Activated T-helper 1 cell treated with anti-CD3 and anti-CD28 coated beads, Interleukin-2, amount 50 U/mL, for 16 hours (primary cell): ENCODE measurements around the gene TMEM143.
"Not testable (repeated sequence)": the region's sequence is repeated elsewhere in the genome, so short reads cannot be mapped to it uniquely, and the experiment has no call there.

Source experiments
- DNase-seq, 2 donors: peaks; one replicate each; pipeline ENCODE4 v3.0.0-alpha.2; 2020; ENCODE audit warnings: low read depth in 1 of 2, low spot score in 1 of 2

TMEM143 gene

DNA sequence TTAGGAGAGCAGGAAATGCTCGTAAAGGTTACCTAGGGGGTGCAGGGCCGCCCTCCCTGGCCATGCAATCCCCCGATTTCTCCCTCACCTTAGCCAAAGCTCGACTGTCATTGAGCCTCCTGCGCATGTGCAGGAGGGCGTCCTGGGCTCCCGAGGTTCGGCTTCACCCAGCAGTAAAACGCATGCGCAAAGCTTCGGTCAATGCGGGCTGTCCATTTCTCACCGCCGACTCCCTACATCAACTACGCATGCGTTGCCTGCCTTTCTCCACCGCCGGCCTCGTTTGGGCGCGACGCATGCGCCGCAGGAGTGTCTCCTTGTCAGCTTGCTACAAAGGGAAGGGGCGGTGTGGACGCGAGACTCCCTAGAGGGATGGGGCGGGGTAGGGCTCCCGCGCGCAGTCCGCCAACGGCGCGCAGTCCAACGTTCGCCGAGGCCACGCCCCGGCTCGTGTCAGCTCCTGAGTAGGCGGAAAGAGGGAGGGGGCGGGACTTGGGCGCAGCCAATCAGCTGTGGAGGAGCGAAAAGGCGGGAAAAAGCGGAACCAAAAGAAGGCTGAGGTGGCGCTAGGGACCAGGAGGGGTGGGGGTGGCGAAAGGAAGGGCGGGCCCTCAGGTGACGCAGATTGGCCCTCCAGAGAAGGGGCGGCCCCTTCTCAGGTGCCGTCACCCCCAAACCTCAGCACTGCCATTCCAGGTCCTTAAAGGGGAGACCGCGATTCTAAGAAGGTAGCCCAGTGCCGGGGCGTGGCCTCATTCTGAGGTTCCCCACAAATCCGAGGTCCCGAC lies at the start of gene TMEM143, which contains the start of gene SYNGR4:
Gene TMEM143 (minus strand): TSS at position 131 of the 788 bp plus-strand sequence. CDS start 20 bp downstream, at position 111.
Gene SYNGR4 (plus strand): TSS at position 558 of the 788 bp plus-strand sequence. CDS start 1,476 bp downstream, outside the sequence.
- DNase-seq, result peak; percentile 91 to 97

DNA sequence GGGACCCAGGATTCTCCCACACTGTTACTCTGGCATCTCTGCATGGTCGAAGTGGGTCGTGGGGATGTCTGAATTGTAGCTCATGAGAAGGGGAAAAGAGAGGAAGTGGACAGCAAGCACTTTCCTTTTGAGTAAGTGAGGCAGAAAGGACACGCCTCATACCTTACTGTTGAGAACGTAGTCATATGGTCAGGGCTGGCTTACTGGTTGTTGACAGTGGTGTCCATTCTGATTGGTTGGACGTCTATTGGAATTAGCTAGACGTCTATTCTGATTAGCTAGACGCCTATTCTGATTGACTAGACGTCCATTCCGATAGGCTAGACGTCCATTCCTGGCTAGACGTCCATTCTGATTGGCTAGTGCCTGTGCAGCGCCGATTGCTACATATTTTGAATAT lies 42.1 kb upstream of the TMEM143 start:
- no peak for DNase-seq

DNA sequence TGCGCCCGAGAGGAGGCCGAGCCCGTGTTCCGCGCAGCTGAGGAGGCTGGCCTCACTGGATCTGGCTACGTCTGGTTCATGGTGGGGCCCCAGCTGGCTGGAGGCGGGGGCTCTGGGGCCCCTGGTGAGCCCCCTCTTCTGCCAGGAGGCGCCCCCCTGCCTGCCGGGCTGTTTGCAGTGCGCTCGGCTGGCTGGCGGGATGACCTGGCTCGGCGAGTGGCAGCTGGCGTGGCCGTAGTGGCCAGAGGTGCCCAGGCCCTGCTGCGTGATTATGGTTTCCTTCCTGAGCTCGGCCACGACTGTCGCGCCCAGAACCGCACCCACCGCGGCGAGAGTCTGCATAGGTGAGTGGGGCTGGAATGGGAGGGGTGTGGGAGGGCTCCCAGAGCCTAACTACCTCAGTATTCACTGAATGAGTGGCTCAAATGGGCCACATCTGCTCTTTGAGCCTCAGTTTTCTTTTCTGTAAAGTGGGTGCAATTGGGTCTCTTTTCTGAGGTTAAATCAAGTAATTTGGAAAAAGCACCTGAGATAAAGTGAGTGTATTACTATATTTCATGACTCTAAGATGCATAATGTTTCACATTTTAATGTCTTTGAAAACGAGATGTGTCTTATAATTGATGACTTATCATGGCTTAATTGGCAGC lies 41.4 kb upstream of the TMEM143 start:
- no peak for DNase-seq

DNA sequence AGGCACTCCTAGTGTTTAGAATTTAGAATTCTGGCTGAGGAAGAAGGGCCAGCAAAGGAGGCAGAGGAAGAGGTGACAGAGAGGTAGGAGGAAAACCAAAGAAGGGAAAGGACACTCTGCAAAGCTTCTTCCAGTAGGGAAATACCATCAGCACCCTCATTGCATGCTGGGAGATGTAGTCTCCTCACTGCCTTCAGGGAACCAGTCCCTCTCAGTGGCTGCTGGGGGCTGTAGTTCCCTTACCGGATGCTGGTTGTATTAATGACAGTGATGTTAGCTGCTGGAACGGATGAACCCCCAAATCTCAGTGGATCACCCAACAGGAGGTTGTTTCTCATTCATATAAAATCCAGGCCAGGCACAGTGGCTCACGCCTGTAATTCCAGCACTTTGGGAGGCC lies 39.9 kb upstream of the TMEM143 start:
- no peak for DNase-seq

DNA sequence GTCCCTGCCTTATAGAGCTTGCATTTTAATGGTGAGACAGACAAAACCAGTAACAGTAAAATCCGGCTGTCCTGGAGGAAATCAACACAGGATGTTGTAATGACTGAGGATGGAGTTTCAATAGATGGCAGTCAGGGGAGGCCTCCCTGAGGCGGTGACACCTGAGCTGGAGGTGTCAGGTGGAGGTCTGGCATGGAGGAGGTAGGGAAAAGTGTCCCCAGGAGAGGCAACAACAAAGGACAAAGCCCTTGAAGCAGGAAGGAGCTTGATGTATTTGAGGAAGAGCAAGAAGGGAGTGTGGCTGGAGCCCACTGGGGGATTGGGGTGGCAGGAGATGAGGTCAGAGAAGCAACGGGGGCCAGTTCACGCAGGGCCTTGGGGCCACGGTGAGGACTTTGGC lies 37.5 kb upstream of the TMEM143 start:
- DNase-seq, result no peak

DNA sequence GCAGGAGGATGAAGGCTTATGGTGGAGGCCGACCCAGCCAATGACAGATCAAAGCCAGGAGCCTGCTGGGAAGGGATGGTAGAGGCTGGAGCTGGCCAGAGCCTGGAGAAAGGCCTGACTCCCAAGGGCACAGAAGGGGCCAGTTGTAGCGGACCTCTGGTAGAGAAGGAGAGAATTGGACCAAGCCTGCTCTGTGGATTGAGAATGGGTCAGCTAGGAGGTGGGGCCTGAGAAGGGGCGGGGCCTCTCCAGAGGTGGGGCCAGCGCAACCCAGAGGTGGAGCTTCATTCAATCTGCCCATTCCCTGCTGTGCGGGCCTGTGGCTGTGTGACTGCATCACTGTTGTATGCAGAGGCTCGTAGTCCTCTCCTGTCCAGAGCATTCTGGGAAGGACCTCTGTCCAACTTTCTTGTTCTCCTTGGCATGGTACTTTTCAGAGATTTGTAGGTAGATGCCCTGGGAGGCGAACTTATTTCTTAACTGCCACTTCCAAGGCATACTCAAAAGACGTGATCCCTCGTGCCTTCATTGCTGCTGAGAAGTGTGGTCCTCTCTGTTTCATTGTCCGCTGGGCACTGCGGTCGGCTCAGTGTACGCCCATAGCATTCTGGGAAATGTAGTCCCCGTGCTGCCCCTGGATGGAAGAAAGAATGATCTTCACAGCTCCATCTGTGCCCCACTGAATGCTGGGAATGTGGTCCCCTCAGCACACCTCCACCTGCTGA lies 36.4 kb upstream of the TMEM143 start:
- DNase-seq, result no peak

DNA sequence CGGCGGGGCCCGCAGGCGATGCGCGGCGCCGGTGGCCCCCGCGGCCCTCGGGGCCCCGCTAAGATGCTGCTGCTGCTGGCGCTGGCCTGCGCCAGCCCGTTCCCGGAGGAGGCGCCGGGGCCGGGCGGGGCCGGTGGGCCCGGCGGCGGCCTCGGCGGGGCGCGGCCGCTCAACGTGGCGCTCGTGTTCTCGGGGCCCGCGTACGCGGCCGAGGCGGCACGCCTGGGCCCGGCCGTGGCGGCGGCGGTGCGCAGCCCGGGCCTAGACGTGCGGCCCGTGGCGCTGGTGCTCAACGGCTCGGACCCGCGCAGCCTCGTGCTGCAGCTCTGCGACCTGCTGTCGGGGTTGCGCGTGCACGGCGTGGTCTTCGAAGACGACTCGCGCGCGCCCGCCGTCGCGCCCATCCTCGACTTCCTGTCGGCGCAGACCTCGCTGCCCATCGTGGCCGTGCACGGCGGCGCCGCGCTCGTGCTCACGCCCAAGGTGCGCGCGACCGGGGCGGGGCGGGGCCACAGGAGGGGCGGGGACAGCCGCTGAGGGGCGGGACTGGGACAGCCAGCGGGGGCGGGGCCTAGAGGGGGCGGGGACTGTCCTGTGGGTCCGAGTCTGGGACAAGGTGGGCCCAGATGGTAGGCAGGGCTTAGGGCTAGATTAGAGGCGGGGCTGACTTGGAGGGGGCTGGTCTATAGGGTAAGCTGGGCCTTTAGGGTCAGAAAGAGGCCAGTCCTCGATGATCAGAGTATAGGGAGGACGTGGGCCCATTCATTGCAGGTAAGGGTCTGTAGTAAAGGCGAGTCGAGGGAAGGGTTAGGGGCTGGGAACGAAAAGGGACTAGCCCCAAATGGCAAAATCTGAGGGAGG lies 34.9 kb upstream of the TMEM143 start:
- DNase-seq, result peak; percentile 78 to 81

DNA sequence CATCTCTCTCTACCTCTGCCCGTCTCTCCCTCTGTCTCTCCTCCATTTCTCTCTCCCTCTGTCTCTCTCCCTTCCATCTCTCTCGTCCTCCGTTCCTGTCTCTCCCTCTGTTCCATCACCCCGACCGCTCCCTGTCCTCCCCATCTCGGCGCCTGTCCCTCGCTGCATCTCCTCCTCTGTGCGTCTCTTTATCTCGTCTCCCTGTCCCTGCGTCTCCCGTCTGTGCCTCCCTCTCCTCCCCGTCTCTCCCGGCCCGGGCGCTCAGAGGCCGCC lies 34.3 kb upstream of the TMEM143 start:
- no peak for DNase-seq

DNA sequence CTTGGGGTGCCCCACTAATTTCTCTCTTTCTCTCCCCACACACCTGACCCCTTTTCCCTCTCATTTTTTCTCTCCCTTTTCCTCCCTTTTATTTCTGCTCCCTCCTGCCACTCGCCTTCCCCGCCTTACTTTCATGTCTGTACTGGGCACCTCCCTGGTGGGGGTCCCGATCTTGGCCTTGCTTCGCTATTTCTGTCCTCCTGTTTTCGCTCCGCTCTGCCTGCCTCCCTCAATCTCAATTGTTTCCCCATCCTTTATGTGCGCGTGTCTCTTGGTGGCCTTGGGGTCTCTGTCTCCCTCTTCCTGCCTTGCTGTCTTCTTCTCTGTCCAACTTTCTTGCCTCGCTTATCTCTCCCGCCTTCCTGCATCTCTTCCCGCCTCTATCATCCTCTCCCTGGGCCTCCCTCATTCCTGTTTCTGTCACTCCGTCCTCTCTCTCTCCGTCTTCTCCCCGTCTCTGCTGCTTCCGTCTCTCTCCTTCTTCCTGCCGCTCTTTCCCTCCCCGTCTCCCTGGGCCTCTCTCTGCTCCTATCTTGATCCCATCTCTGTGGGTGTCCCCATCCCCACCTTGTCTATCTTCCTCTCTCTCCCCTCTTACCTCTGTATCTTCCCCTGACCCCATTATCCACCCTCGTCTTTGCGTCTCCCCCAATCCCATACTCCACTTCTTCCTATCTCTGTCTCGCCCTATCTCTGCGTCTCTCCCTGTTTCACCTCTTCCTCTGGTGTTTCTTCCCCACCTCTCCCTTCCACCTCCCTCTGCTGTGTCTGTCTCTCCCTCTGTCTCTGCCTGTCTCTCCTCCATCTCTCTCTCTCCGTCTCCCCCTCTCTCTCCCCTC lies 33.7 kb upstream of the TMEM143 start:
- DNase-seq, result no peak

DNA sequence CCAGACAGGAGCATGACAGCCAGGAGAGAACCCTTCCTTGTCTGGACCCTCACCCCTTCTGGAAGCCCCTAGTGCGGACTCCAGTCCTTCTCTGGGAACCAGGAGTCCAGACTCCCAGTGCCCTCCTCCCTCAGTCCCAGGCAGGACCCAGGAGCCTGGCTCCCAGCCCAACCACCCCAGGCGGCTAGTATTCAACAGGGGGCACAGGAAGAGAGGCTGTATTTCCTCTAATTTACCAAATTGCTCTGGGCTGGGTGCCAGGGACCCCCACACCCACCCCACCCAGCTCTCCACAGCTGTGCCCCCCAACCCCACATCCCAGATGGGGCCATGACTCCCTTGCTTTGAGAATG lies 33.1 kb upstream of the TMEM143 start:
- DNase-seq, result no peak

DNA sequence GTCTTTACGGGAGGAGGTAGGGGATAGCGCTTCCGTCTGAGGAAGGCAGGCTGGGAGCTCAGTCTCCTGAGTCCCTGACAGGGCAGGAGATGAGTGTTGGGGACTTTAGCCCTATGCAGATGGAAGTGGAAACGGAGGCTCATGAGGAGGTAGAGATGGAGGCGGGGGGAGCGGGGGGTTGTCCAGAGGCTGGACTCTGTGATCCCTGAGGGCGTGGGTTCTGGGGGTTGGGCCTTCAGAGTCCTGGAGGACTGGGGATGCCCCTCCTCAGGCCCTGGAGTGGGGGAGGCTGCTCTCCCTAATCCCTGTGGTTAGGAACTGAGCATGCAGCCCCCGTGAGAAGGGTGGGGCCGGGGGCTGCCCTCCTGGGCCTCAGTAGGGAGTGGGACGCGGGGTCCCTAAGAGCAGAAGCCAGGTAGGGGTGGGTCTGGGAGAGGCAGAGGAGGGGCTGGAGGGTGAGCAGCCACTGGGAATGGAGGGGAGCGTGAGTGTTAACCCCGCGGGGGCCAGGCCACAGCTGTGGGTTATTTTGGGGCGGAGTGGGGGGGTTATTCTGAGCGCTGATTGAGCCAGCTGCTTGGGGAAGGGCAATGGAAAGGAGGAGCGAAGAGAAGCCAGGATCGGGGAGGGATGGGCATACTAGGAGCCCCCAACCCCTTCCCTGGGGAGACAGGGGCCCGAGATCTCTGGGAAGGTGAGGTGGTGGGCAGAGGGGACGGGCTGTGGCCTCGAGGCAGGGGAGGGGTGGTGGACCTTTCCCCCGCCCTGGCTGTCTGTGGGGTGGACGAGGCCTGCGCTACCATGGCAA lies 32.5 kb upstream of the TMEM143 start:
- no peak for DNase-seq

DNA sequence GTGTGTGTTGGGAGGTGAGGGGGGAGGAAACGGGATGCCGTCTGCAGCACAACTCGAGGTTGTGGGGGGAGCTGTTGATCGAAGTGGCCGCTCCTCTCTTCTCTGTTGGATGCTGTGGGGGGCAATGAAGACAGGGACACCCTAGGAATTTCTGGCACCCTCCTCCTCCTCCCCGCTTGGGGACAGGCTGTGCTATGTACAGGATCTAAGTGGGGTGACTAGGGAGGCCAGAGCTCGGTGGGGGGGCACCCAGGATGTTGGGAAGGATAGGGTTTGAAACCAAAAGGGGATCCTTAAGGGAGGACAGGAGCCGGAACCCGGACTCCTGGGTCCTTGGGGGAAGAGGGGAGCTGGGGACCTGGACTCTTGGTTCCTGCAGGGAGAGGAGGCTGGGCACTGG lies 31.8 kb upstream of the TMEM143 start:
- no peak for DNase-seq

DNA sequence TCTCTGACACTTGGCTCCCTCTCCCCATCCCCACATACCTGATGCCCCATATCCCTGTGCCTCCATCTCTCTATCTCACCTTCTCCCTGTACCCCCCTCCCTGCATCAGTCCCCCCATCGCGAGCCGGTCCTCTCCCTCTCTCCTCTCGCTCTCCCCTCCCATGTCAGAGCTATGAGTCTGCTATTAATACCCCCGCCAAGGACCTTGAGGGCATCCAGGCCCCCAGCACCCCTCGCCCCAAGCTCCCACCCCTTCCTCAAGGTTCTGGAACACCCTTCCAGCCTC lies 31.4 kb upstream of the TMEM143 start:
- no peak for DNase-seq

DNA sequence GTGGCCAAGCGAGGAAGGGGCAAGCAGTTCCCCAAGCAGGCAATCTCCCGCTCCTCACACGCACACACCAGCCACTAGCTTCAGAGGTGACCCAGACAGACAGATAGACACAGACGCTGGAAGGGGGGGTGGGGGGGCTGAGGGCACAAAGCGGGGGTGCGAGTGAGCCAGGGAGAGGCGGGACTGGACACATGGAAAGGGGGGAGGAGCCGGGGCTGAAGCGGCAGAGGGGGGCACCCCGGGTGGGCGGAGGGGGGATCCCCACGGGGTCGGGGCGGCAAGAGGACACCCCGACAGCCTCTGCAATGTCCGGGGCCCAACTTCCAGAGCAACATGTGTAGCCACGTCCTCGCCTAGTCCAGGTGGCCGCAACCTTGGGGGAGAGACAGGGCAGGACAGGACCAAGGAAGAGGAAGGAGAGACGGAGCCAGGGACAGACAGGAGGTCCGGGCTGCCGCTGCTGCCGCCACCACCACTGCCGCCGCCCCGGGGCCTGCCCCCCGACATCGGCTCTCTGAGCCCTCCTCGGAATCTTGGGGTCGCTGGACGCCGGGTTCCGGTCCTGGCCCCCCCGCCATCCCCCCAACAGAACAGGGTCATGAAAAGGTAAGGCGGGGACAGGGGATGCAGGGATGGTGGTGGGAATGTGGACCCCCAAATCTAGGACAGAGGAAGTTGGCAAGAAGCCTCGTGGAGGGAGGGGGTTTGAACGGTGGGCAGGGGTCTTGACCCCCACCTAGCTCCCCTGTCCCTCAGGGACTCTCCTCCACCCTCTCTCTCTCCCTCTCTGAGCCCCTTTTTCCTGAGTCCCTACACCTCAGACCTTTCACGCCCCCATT lies 30.8 kb upstream of the TMEM143 start:
- DNase-seq, result no peak

DNA sequence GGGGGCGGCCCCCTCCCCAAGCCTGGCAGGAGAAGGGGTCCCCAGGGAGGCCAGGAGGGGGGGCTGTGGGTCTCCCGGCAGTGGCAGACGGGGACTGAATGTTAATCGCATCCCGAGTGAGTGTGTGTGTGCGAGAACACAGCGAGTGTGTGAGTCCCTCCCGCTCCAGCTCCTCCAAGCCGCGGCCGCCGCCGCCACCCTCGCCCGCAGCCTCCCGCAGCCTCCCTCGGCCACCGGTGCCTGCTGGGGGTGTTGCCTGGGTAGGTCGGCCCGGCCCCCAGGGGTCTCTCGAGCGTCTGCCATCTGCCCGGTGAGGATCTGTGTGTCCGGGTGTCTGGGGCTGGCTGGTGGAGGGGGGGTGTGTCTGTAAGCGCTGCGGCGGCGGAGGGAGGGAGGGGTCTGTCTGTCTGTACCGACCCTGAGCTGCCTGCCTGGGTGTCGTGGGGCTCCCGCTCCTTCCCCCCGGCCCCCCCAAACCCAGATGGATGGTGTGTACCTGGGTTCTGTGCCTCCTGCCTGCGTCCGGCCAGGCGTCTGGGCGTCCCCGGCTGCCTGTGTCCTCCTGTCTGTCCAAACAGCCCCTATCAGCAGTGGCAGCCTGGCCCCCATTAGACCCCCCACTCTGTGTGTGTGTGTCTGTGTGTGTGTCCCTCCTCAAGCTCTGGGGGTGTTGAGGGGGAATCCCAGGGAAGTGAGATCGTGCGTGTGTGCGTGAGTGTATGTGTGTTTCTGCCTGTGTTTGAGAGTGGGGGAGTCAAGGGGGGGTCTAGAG lies 30.0 kb upstream of the TMEM143 start, which contains the start of gene GRIN2D:
Gene GRIN2D (plus strand): TSS at position 110 of the 772 bp plus-strand sequence. CDS start 4,725 bp downstream, outside the sequence.
- no peak for DNase-seq

DNA sequence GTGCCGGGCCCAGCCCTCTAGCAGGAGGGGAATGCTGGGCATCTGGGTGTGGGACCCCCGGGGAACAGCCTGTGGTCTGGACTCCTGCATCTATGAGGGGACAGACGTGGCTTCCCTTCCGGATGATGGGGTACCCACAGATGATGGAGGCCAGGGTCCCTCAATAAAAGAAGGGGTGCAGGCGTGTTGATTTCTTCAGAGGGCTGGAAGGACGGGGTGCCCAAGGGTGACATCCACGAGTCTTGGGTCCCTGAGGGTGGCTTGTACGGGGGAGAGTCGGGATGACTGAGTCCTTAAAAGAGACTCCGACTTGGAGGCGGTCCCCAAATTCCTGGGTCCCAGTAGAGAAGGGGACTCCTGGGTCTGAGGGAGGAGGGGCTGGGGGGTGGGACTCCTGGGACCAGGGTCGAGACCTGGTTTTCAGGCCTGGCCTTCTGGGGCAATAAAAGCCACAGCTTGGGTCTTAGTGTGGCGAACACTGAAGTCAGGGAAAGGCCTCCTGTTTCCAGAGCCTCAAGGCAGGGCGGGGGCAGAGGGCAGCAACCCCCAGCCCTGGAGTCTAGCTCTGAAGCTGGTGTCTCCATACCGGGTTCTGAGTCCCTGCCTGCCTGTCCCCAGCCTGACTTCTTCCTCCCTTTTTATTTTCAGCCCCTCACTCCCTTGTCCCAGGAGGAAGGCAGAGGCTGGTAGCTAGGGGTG lies 29.3 kb upstream of the TMEM143 start:
- no peak for DNase-seq

DNA sequence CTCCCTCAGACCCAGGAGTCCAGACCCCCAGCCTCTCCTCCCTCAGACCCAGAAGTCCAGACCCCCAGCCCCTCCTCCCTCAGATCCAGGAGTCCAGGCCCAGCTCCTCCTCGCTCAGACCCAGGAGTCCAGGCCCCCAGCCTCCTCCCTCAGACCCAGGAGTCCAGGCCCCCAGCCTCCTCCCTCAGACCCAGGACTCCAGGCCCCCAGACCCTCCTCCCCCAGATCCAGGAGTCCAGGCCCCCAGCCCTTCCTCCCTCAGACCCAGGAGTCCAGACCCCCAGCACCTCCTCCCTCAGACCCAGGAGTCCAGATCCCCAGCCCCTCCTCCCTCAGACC lies 28.2 kb upstream of the TMEM143 start:
- DNase-seq, result not testable (repeated sequence)
